Measurements from ENCODE around the gene TMEM270.

- TF ChIP-seq CTCF (IDR thresholded peaks at IDR 0.05; ENCODE audit: low read depth, low read length, poor library complexity, severe bottlenecking) (no peak), EZH2phosphoT487 (IDR thresholded peaks at IDR 0.05; ENCODE audit: borderline replicate concordance, low read length) (no peak)
Measured at GRCh38 chr7:73903321-73904218, 42.6 kb downstream of the TMEM270 start.

Measured in DOHH2 (cell line).